ENCODE results near the gene UCK1. TPM values are rescaled to one million over a fixed set of nuclear protein-coding genes. Genes with fewer than 3 reads are reported as not detected.

UCK1 gene
- total and polyA plus RNA-seq, 8 donors = 9.9 to 143 (median 31.6) TPM

- H3K9me3 ChIP-seq = no peaks in the 10 kb centered on the region
- H3K27ac ChIP-seq = no peak overlapping the region
- 95 to 96% (median 96%) methylated on average over 17 to 23 of the region's 23 CpGs for WGBS, 5 donors
- DNase-seq = no peak
- no peak overlapping the region for H3K4me3 ChIP-seq
- H3K4me1 ChIP-seq = peaks cover 0 to 7% (median 3%) of the 10 kb centered on the region in 4 donors
- peaks cover 30 to 98% (median 87%) of the 10 kb centered on the region in 4 donors for H3K36me3 ChIP-seq
- TF ChIP-seq EP300 (IDR thresholded peaks at IDR 0.05) (no peak), POLR2A (IDR thresholded peaks at IDR 0.05) (no peak), POLR2AphosphoS5 (IDR thresholded peaks at IDR 0.05) (no peak), CTCF (IDR thresholded peaks at IDR 0.05) (no peak)
- H3K27me3 ChIP-seq = no peaks in the 10 kb centered on the region
- intact Hi-C loops (cut with DNase I; ENCODE audit: low total_unique reads) = no loop called here
These were observed 45.1 kb upstream of the UCK1 start for GRCh38 chr9:131575946-131576853.

GRCh38 chr9:131574730-131575640, 43.9 kb upstream of the UCK1 start:
- 92 to 95% (median 93%) methylated on average over 15 to 17 of the region's 17 CpGs for WGBS, 5 donors
- H3K9me3 ChIP-seq = no peaks in the 10 kb centered on the region
- H3K36me3 ChIP-seq = peaks cover 24 to 91% (median 77%) of the 10 kb centered on the region in 4 donors
- H3K27ac ChIP-seq = no peak overlapping the region
- intact Hi-C loops (cut with DNase I; ENCODE audit: low total_unique reads) = no loop called here
- DNase-seq = no peak
- H3K27me3 ChIP-seq = no peaks in the 10 kb centered on the region
- H3K4me1 ChIP-seq = peaks cover 0 to 6% (median 2%) of the 10 kb centered on the region in 4 donors
- H3K4me3 ChIP-seq = no peak overlapping the region
- no peak for TF ChIP-seq POLR2AphosphoS5 (IDR thresholded peaks at IDR 0.05)
- TF ChIP-seq EP300 (IDR thresholded peaks at IDR 0.05) = no peak
- no peak for TF ChIP-seq POLR2A (IDR thresholded peaks at IDR 0.05)
- no peak for TF ChIP-seq CTCF (IDR thresholded peaks at IDR 0.05)

GRCh38 chr9:131567910-131568309, 36.8 kb upstream of the UCK1 start:
- Histone ChIP-seq H3K9me3 (peaks cover 0 to 2% (median under 1%) of the 10 kb centered on the region in 4 donors), H3K4me3 (no peak overlapping the region), H3K27me3 (no peaks in the 10 kb centered on the region), H3K36me3 (peaks cover 0 to 33% (median 26%) of the 10 kb centered on the region in 4 donors), H3K27ac (no peak overlapping the region), H3K4me1 (no peaks in the 10 kb centered on the region)
- DNase-seq = no peak
- WGBS, 5 donors = 94 to 100% (median 96%) methylated on average over 8 of the region's 8 CpGs
- intact Hi-C loops (cut with DNase I; ENCODE audit: low total_unique reads) = no loop called here
- TF ChIP-seq EP300 (IDR thresholded peaks at IDR 0.05) (no peak), CTCF (IDR thresholded peaks at IDR 0.05) (no peak), POLR2AphosphoS5 (IDR thresholded peaks at IDR 0.05) (no peak), POLR2A (IDR thresholded peaks at IDR 0.05) (no peak)

GRCh38 chr9:131566158-131566557, 35.1 kb upstream of the UCK1 start:
- Histone ChIP-seq H3K27ac (no peak overlapping the region), H3K36me3 (peaks cover 0 to 15% (median 9%) of the 10 kb centered on the region in 4 donors), H3K4me3 (no peak overlapping the region), H3K4me1 (no peaks in the 10 kb centered on the region), H3K27me3 (no peaks in the 10 kb centered on the region), H3K9me3 (peaks cover 0 to 9% (median 4%) of the 10 kb centered on the region in 4 donors)
- no peak for DNase-seq
- intact Hi-C loops (cut with DNase I; ENCODE audit: low total_unique reads) = no loop called here
- WGBS, 5 donors = 97 to 100% (median 98%) methylated on average over 3 of the region's 3 CpGs
- TF ChIP-seq POLR2AphosphoS5 (IDR thresholded peaks at IDR 0.05) (no peak), EP300 (IDR thresholded peaks at IDR 0.05) (no peak), POLR2A (IDR thresholded peaks at IDR 0.05) (no peak), CTCF (IDR thresholded peaks at IDR 0.05) (no peak)

All from stomach (tissue), 9 donors.